ENCODE measurements around the gene SECISBP2. TPM values are rescaled to one million over a fixed set of nuclear protein-coding genes. Genes with fewer than 3 reads are reported as not detected.
"Not testable (repeated sequence)": the region's sequence is repeated elsewhere in the genome, so short reads cannot be mapped to it uniquely, and the experiment has no call there.

SECISBP2 gene
- total and polyA plus RNA-seq, 4 donors: 26.6 to 112 (median 43.0) TPM

- ATAC-seq (ENCODE audit: insufficient read depth, low FRiP score): no peak
- WGBS, 2 donors: 50 to 64% methylated on average over 5 of the region's 5 CpGs
- no peak overlapping the region for H3K4me3 ChIP-seq
Measured at GRCh38 chr9:89278997-89279739, 39.1 kb upstream of the SECISBP2 start.

GRCh38 chr9:89281106-89281505 lies 37.2 kb upstream of the SECISBP2 start:
- no peak for DNase-seq
- H3K9ac ChIP-seq (ENCODE audit: insufficient read depth in 1 of 2, low read length in 2 of 2): no peak overlapping the region
- H3K27me3 ChIP-seq (ENCODE audit: control insufficient read depth in 3 of 3, insufficient read depth in 3 of 3, low read length in 2 of 3): no peaks in the 10 kb centered on the region
- H3K4me3 ChIP-seq: no peak overlapping the region
- H3K27ac ChIP-seq (ENCODE audit: low read depth in 1 of 2, low read length in 1 of 2): no peak overlapping the region
- TF ChIP-seq, protein P1, sequence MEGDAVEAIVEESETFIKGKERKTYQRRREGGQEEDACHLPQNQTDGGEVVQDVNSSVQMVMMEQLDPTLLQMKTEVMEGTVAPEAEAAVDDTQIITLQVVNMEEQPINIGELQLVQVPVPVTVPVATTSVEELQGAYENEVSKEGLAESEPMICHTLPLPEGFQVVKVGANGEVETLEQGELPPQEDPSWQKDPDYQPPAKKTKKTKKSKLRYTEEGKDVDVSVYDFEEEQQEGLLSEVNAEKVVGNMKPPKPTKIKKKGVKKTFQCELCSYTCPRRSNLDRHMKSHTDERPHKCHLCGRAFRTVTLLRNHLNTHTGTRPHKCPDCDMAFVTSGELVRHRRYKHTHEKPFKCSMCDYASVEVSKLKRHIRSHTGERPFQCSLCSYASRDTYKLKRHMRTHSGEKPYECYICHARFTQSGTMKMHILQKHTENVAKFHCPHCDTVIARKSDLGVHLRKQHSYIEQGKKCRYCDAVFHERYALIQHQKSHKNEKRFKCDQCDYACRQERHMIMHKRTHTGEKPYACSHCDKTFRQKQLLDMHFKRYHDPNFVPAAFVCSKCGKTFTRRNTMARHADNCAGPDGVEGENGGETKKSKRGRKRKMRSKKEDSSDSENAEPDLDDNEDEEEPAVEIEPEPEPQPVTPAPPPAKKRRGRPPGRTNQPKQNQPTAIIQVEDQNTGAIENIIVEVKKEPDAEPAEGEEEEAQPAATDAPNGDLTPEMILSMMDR (IDR thresholded peaks at IDR 0.05; ENCODE audit: control extremely low read depth, extremely low read depth): no peak
- ATAC-seq (ENCODE audit: insufficient read depth, low FRiP score): no peak
- no peaks in the 10 kb centered on the region for H3K9me3 ChIP-seq (ENCODE audit: control insufficient read depth in 4 of 4, insufficient read depth in 3 of 4, low read length in 3 of 4)
- H3K4me1 ChIP-seq (ENCODE audit: control insufficient read depth in 5 of 5, insufficient read depth in 5 of 5, low read length in 5 of 5): peaks cover 0 to 9% (median 2%) of the 10 kb centered on the region in 5 donors
- H3K36me3 ChIP-seq (ENCODE audit: control insufficient read depth in 4 of 4, insufficient read depth in 4 of 4, low read length in 4 of 4): no peaks in the 10 kb centered on the region
- 75 to 81% methylated on average over 2 of the region's 2 CpGs for WGBS, 2 donors

More at GRCh38 chr9:89278997-89279739, 39.1 kb upstream of the SECISBP2 start:
- Histone ChIP-seq H3K9ac (ENCODE audit: insufficient read depth in 1 of 2, low read length in 2 of 2) (no peak overlapping the region), H3K27me3 (ENCODE audit: control insufficient read depth in 3 of 3, insufficient read depth in 3 of 3, low read length in 2 of 3) (no peaks in the 10 kb centered on the region), H3K27ac (ENCODE audit: low read depth in 1 of 2, low read length in 1 of 2) (no peak overlapping the region), H3K36me3 (ENCODE audit: control insufficient read depth in 4 of 4, insufficient read depth in 4 of 4, low read length in 4 of 4) (no peaks in the 10 kb centered on the region), H3K9me3 (ENCODE audit: control insufficient read depth in 4 of 4, insufficient read depth in 3 of 4, low read length in 3 of 4) (peaks cover 0 to 6% (median 2%) of the 10 kb centered on the region in 4 donors), H3K4me1 (ENCODE audit: control insufficient read depth in 5 of 5, insufficient read depth in 5 of 5, low read length in 5 of 5) (peaks cover 0 to 6% (median 2%) of the 10 kb centered on the region in 5 donors)
- TF ChIP-seq, protein P1 (IDR thresholded peaks at IDR 0.05; ENCODE audit: control extremely low read depth, extremely low read depth): peak; percentile 36
- DNase-seq: peak in 2 of 3 donors; percentile 83 to 84

- not testable (repeated sequence) for H3K4me3 ChIP-seq; H3K9ac ChIP-seq (ENCODE audit: insufficient read depth in 1 of 2, low read length in 2 of 2); H3K4me1 ChIP-seq (ENCODE audit: control insufficient read depth in 5 of 5, insufficient read depth in 5 of 5, low read length in 5 of 5); ATAC-seq (ENCODE audit: insufficient read depth, low FRiP score); H3K9me3 ChIP-seq (ENCODE audit: control insufficient read depth in 4 of 4, insufficient read depth in 3 of 4, low read length in 3 of 4); H3K27me3 ChIP-seq (ENCODE audit: control insufficient read depth in 3 of 3, insufficient read depth in 3 of 3, low read length in 2 of 3); H3K36me3 ChIP-seq (ENCODE audit: control insufficient read depth in 4 of 4, insufficient read depth in 4 of 4, low read length in 4 of 4)
- WGBS, 2 donors: 53 to 55% methylated on average over 33 to 42 of the region's 42 CpGs
- DNase-seq: peak; percentile 33 to 67 (median 51)
- H3K27ac ChIP-seq (ENCODE audit: low read depth in 1 of 2, low read length in 1 of 2): peak overlapping the region in 1 of 2 donors; percentile 26
Measured at GRCh38 chr9:89282248-89282968, 35.9 kb upstream of the SECISBP2 start.

- ATAC-seq (ENCODE audit: insufficient read depth, low FRiP score) (no peak), DNase-seq (peak in 1 of 3 donors; percentile 39)
- TF ChIP-seq, protein P1 (IDR thresholded peaks at IDR 0.05; ENCODE audit: control extremely low read depth, extremely low read depth): no peak
- Histone ChIP-seq H3K27ac (ENCODE audit: low read depth in 1 of 2, low read length in 1 of 2) (no peak overlapping the region), H3K27me3 (ENCODE audit: control insufficient read depth in 3 of 3, insufficient read depth in 3 of 3, low read length in 2 of 3) (no peaks in the 10 kb centered on the region), H3K36me3 (ENCODE audit: control insufficient read depth in 4 of 4, insufficient read depth in 4 of 4, low read length in 4 of 4) (no peaks in the 10 kb centered on the region), H3K9ac (ENCODE audit: insufficient read depth in 1 of 2, low read length in 2 of 2) (no peak overlapping the region), H3K4me1 (ENCODE audit: control insufficient read depth in 5 of 5, insufficient read depth in 5 of 5, low read length in 5 of 5) (peaks cover 0 to 9% (median 2%) of the 10 kb centered on the region in 5 donors), H3K9me3 (ENCODE audit: control insufficient read depth in 4 of 4, insufficient read depth in 3 of 4, low read length in 3 of 4) (no peaks in the 10 kb centered on the region), H3K4me3 (no peak overlapping the region)
- WGBS, 2 donors: 76 to 90% methylated on average over 7 of the region's 7 CpGs
Measured at GRCh38 chr9:89284076-89284475, 34.2 kb upstream of the SECISBP2 start.

Data from lung (tissue), 12 donors.